Measurements from ENCODE around the gene WWOX.
A peak's percentile ranks its signal among the peaks of the same experiment; 100 is the strongest.

Gene WWOX

GRCh38 chr16:78620291-78620690 lies 520.8 kb downstream of the WWOX start:
- Histone ChIP-seq H3K79me2 (ENCODE audit: control insufficient read depth, insufficient read depth, low read length) (no peaks in the 10 kb centered on the region), H3K27me3 (ENCODE audit: insufficient read depth, low read length, poor library complexity) (no peaks in the 10 kb centered on the region), H3K9ac (ENCODE audit: low read length) (no peak overlapping the region), H3K4me2 (ENCODE audit: low read length) (no peak overlapping the region), H3K56ac (ENCODE audit: low read length) (no peak overlapping the region), H2AK5ac (ENCODE audit: low read length) (no peak overlapping the region), H3K27ac (ENCODE audit: low read depth, low read length) (no peak overlapping the region), H3K36me3 (ENCODE audit: control insufficient read depth, insufficient read depth, low read length) (no peaks in the 10 kb centered on the region), H4K5ac (ENCODE audit: low read length) (no peak overlapping the region), H3K4me3 (ENCODE audit: low read length) (no peak overlapping the region), H3K4me1 (ENCODE audit: control insufficient read depth, low read depth, low read length) (no peaks in the 10 kb centered on the region), H2BK5ac (ENCODE audit: low read length) (no peak overlapping the region), H2BK15ac (replicated peaks; ENCODE audit: low read depth) (no peak overlapping the region), H3K18ac (ENCODE audit: low read length) (no peak overlapping the region), H3K79me1 (ENCODE audit: low read length) (no peaks in the 10 kb centered on the region), H3K23ac (ENCODE audit: low read length) (no peak overlapping the region), H3K4ac (ENCODE audit: low read depth, low read length) (no peak overlapping the region), H2BK120ac (ENCODE audit: low read depth, low read length) (no peak overlapping the region), H4K8ac (ENCODE audit: low read depth, low read length) (no peak overlapping the region)
- WGBS (ENCODE audit: extremely low coverage, insufficient coverage, low lambda C conversion rate) = no CpG with 5 or more reads among the region's 2 CpGs
- no peak for DNase-seq

GRCh38 chr16:78623796-78624195 lies 524.3 kb downstream of the WWOX start:
- DNase-seq = no peak
- Histone ChIP-seq H4K8ac (ENCODE audit: low read depth, low read length) (no peak overlapping the region), H3K79me2 (ENCODE audit: control insufficient read depth, insufficient read depth, low read length) (no peaks in the 10 kb centered on the region), H3K56ac (ENCODE audit: low read length) (no peak overlapping the region), H2BK120ac (ENCODE audit: low read depth, low read length) (no peak overlapping the region), H3K4me2 (ENCODE audit: low read length) (no peak overlapping the region), H4K5ac (ENCODE audit: low read length) (no peak overlapping the region), H3K27ac (ENCODE audit: low read depth, low read length) (no peak overlapping the region), H2AK5ac (ENCODE audit: low read length) (no peak overlapping the region), H3K18ac (ENCODE audit: low read length) (no peak overlapping the region), H3K4me1 (ENCODE audit: control insufficient read depth, low read depth, low read length) (no peaks in the 10 kb centered on the region), H3K27me3 (ENCODE audit: insufficient read depth, low read length, poor library complexity) (no peaks in the 10 kb centered on the region), H3K23ac (ENCODE audit: low read length) (no peak overlapping the region), H3K4ac (ENCODE audit: low read depth, low read length) (no peak overlapping the region), H3K4me3 (ENCODE audit: low read length) (no peak overlapping the region), H3K36me3 (ENCODE audit: control insufficient read depth, insufficient read depth, low read length) (no peaks in the 10 kb centered on the region), H2BK5ac (ENCODE audit: low read length) (no peak overlapping the region), H3K79me1 (ENCODE audit: low read length) (no peaks in the 10 kb centered on the region), H2BK15ac (replicated peaks; ENCODE audit: low read depth) (no peak overlapping the region), H3K9ac (ENCODE audit: low read length) (no peak overlapping the region)
- no CpG with 5 or more reads among the region's 2 CpGs for WGBS (ENCODE audit: extremely low coverage, insufficient coverage, low lambda C conversion rate)

- no CpG with 5 or more reads among the region's 2 CpGs for WGBS (ENCODE audit: extremely low coverage, insufficient coverage, low lambda C conversion rate)
Measured at GRCh38 chr16:78624366-78624765, 524.9 kb downstream of the WWOX start.

GRCh38 chr16:78628461-78629045 lies 529.1 kb downstream of the WWOX start:
- Histone ChIP-seq H3K4me2 (ENCODE audit: low read length) (no peak overlapping the region), H3K27me3 (ENCODE audit: insufficient read depth, low read length, poor library complexity) (no peaks in the 10 kb centered on the region), H3K36me3 (ENCODE audit: control insufficient read depth, insufficient read depth, low read length) (no peaks in the 10 kb centered on the region), H3K18ac (ENCODE audit: low read length) (no peak overlapping the region), H3K27ac (ENCODE audit: low read depth, low read length) (no peak overlapping the region), H2BK120ac (ENCODE audit: low read depth, low read length) (no peak overlapping the region), H3K4me1 (ENCODE audit: control insufficient read depth, low read depth, low read length) (no peaks in the 10 kb centered on the region), H2AK5ac (ENCODE audit: low read length) (no peak overlapping the region), H3K79me1 (ENCODE audit: low read length) (no peaks in the 10 kb centered on the region), H3K9ac (ENCODE audit: low read length) (no peak overlapping the region), H4K8ac (ENCODE audit: low read depth, low read length) (no peak overlapping the region), H3K56ac (ENCODE audit: low read length) (no peak overlapping the region), H3K4me3 (ENCODE audit: low read length) (no peak overlapping the region), H3K4ac (ENCODE audit: low read depth, low read length) (no peak overlapping the region), H2BK15ac (replicated peaks; ENCODE audit: low read depth) (no peak overlapping the region), H2BK5ac (ENCODE audit: low read length) (no peak overlapping the region), H4K5ac (ENCODE audit: low read length) (no peak overlapping the region), H3K23ac (ENCODE audit: low read length) (no peak overlapping the region), H3K79me2 (ENCODE audit: control insufficient read depth, insufficient read depth, low read length) (no peaks in the 10 kb centered on the region)
- no peak for DNase-seq
- WGBS (ENCODE audit: extremely low coverage, insufficient coverage, low lambda C conversion rate) = no CpG with 5 or more reads among the region's 8 CpGs

More at GRCh38 chr16:78624366-78624765, 524.9 kb downstream of the WWOX start:
- H3K4ac ChIP-seq (ENCODE audit: low read depth, low read length) = no peak overlapping the region
- no peaks in the 10 kb centered on the region for H3K4me1 ChIP-seq (ENCODE audit: control insufficient read depth, low read depth, low read length)
- no peak overlapping the region for H2BK15ac ChIP-seq (replicated peaks; ENCODE audit: low read depth)
- H3K4me2 ChIP-seq (ENCODE audit: low read length) = no peak overlapping the region
- H3K4me3 ChIP-seq (ENCODE audit: low read length) = no peak overlapping the region
- DNase-seq = no peak
- no peak overlapping the region for H2AK5ac ChIP-seq (ENCODE audit: low read length)
- H3K18ac ChIP-seq (ENCODE audit: low read length) = no peak overlapping the region
- H2BK120ac ChIP-seq (ENCODE audit: low read depth, low read length) = no peak overlapping the region
- no peak overlapping the region for H2BK5ac ChIP-seq (ENCODE audit: low read length)
- no peak overlapping the region for H4K8ac ChIP-seq (ENCODE audit: low read depth, low read length)
- no peak overlapping the region for H3K23ac ChIP-seq (ENCODE audit: low read length)
- no peak overlapping the region for H3K56ac ChIP-seq (ENCODE audit: low read length)
- no peaks in the 10 kb centered on the region for H3K79me2 ChIP-seq (ENCODE audit: control insufficient read depth, insufficient read depth, low read length)
- H3K79me1 ChIP-seq (ENCODE audit: low read length) = no peaks in the 10 kb centered on the region
- H3K9ac ChIP-seq (ENCODE audit: low read length) = no peak overlapping the region
- H3K27me3 ChIP-seq (ENCODE audit: insufficient read depth, low read length, poor library complexity) = no peaks in the 10 kb centered on the region
- H3K36me3 ChIP-seq (ENCODE audit: control insufficient read depth, insufficient read depth, low read length) = no peaks in the 10 kb centered on the region
- H4K5ac ChIP-seq (ENCODE audit: low read length) = no peak overlapping the region
- no peak overlapping the region for H3K27ac ChIP-seq (ENCODE audit: low read depth, low read length)

- no peaks in the 10 kb centered on the region for H3K79me1 ChIP-seq (ENCODE audit: low read length)
- H3K23ac ChIP-seq (ENCODE audit: low read length) = no peak overlapping the region
- H3K4me1 ChIP-seq (ENCODE audit: control insufficient read depth, low read depth, low read length) = no peaks in the 10 kb centered on the region
- no peak overlapping the region for H3K4me3 ChIP-seq (ENCODE audit: low read length)
- no peaks in the 10 kb centered on the region for H3K36me3 ChIP-seq (ENCODE audit: control insufficient read depth, insufficient read depth, low read length)
- no peak overlapping the region for H3K27ac ChIP-seq (ENCODE audit: low read depth, low read length)
- no peak for DNase-seq
- no peaks in the 10 kb centered on the region for H3K79me2 ChIP-seq (ENCODE audit: control insufficient read depth, insufficient read depth, low read length)
- H3K4me2 ChIP-seq (ENCODE audit: low read length) = no peak overlapping the region
- no peak overlapping the region for H3K9ac ChIP-seq (ENCODE audit: low read length)
- no peak overlapping the region for H4K5ac ChIP-seq (ENCODE audit: low read length)
- H3K27me3 ChIP-seq (ENCODE audit: insufficient read depth, low read length, poor library complexity) = no peaks in the 10 kb centered on the region
- no peak overlapping the region for H3K56ac ChIP-seq (ENCODE audit: low read length)
- no peak overlapping the region for H4K8ac ChIP-seq (ENCODE audit: low read depth, low read length)
- H2BK120ac ChIP-seq (ENCODE audit: low read depth, low read length) = no peak overlapping the region
- H3K18ac ChIP-seq (ENCODE audit: low read length) = no peak overlapping the region
- no peak overlapping the region for H2BK5ac ChIP-seq (ENCODE audit: low read length)
- no CpG with 5 or more reads among the region's 1 CpG for WGBS (ENCODE audit: extremely low coverage, insufficient coverage, low lambda C conversion rate)
- H3K4ac ChIP-seq (ENCODE audit: low read depth, low read length) = no peak overlapping the region
- H2BK15ac ChIP-seq (replicated peaks; ENCODE audit: low read depth) = no peak overlapping the region
- no peak overlapping the region for H2AK5ac ChIP-seq (ENCODE audit: low read length)
Measured at GRCh38 chr16:78629173-78629572, 529.7 kb downstream of the WWOX start.

GRCh38 chr16:78630102-78630501 lies 530.6 kb downstream of the WWOX start:
- no peaks in the 10 kb centered on the region for H3K4me1 ChIP-seq (ENCODE audit: control insufficient read depth, low read depth, low read length)
- DNase-seq = no peak
- no peak overlapping the region for H3K18ac ChIP-seq (ENCODE audit: low read length)
- H3K4ac ChIP-seq (ENCODE audit: low read depth, low read length) = no peak overlapping the region
- peak overlapping the region; percentile 19 for H3K4me3 ChIP-seq (ENCODE audit: low read length)
- WGBS (ENCODE audit: extremely low coverage, insufficient coverage, low lambda C conversion rate) = no CpG with 5 or more reads among the region's 3 CpGs
- H2AK5ac ChIP-seq (ENCODE audit: low read length) = no peak overlapping the region
- no peak overlapping the region for H2BK15ac ChIP-seq (replicated peaks; ENCODE audit: low read depth)
- no peak overlapping the region for H3K4me2 ChIP-seq (ENCODE audit: low read length)
- no peaks in the 10 kb centered on the region for H3K27me3 ChIP-seq (ENCODE audit: insufficient read depth, low read length, poor library complexity)
- H3K9ac ChIP-seq (ENCODE audit: low read length) = no peak overlapping the region
- H2BK5ac ChIP-seq (ENCODE audit: low read length) = no peak overlapping the region
- H3K79me1 ChIP-seq (ENCODE audit: low read length) = no peaks in the 10 kb centered on the region
- H3K79me2 ChIP-seq (ENCODE audit: control insufficient read depth, insufficient read depth, low read length) = no peaks in the 10 kb centered on the region
- H4K5ac ChIP-seq (ENCODE audit: low read length) = no peak overlapping the region
- H3K36me3 ChIP-seq (ENCODE audit: control insufficient read depth, insufficient read depth, low read length) = no peaks in the 10 kb centered on the region
- H3K23ac ChIP-seq (ENCODE audit: low read length) = no peak overlapping the region
- H3K56ac ChIP-seq (ENCODE audit: low read length) = no peak overlapping the region
- no peak overlapping the region for H4K8ac ChIP-seq (ENCODE audit: low read depth, low read length)
- H3K27ac ChIP-seq (ENCODE audit: low read depth, low read length) = no peak overlapping the region
- no peak overlapping the region for H2BK120ac ChIP-seq (ENCODE audit: low read depth, low read length)

All from mesendoderm (in vitro differentiated cells).